Fibroblast of skin of left quadriceps (primary cell): ENCODE data around the gene KIRREL1.

Experiments
- DNase-seq, 2 experiments: peaks; one replicate each; pipeline ENCODE4 v3.0.0-alpha.2; 2013; ENCODE audit warnings: low read depth in 2 of 2

The KIRREL1 gene

GRCh38 chr1:157975228-157975950 lies 18.1 kb upstream of the KIRREL1 start:
- no peak for DNase-seq

- DNase-seq: no peak
Observed at GRCh38 chr1:157976888-157977287, 16.6 kb upstream of the KIRREL1 start.

- DNase-seq: no peak
Observed at GRCh38 chr1:157978586-157979403, 14.7 kb upstream of the KIRREL1 start.

- no peak for DNase-seq
Observed at GRCh38 chr1:157982136-157982535, 11.3 kb upstream of the KIRREL1 start.

- DNase-seq: no peak
Observed at GRCh38 chr1:157983787-157984186, 9.7 kb upstream of the KIRREL1 start.

GRCh38 chr1:157984469-157984868 lies 9.0 kb upstream of the KIRREL1 start:
- DNase-seq: no peak

- no peak for DNase-seq
Observed at GRCh38 chr1:157985473-157985872, 8.0 kb upstream of the KIRREL1 start.

GRCh38 chr1:157988002-157988401 lies 5.4 kb upstream of the KIRREL1 start:
- no peak for DNase-seq

GRCh38 chr1:157992031-157992832 lies 1.2 kb upstream of the KIRREL1 start:
- DNase-seq: no peak

GRCh38 chr1:157992833-157993146 lies 655 bp upstream of the KIRREL1 start:
- no peak for DNase-seq

GRCh38 chr1:157993918-157994605 lies 617 bp downstream of the KIRREL1 start:
- no peak for DNase-seq

- DNase-seq: no peak
Observed at GRCh38 chr1:157994704-157995582, 1.5 kb downstream of the KIRREL1 start.

- DNase-seq: no peak
Observed at GRCh38 chr1:157995583-157996169, 2.2 kb downstream of the KIRREL1 start.

GRCh38 chr1:157996433-157996832 lies 3.0 kb downstream of the KIRREL1 start:
- DNase-seq: no peak

GRCh38 chr1:158000507-158000906 lies 7.1 kb downstream of the KIRREL1 start:
- no peak for DNase-seq

- DNase-seq: no peak
Observed at GRCh38 chr1:158002022-158002630, 8.7 kb downstream of the KIRREL1 start.

- no peak for DNase-seq
Observed at GRCh38 chr1:158002631-158003405, 9.4 kb downstream of the KIRREL1 start.

GRCh38 chr1:158003406-158003800 lies 10.0 kb downstream of the KIRREL1 start:
- DNase-seq: no peak

GRCh38 chr1:158005224-158005623 lies 11.8 kb downstream of the KIRREL1 start:
- no peak for DNase-seq
